Liver (tissue), 3 donors: ENCODE data around the gene ALDH1L1.

ENCODE experiments used
- EGR1 ChIP-seq, 2 donors: IDR thresholded peaks; 2 replicates each; pipeline ENCODE4 v1.6.1; 2016 to 2018; ENCODE audit warnings: antibody characterized with exemption in 2 of 2, low read depth in 2 of 2
- FOXA1 ChIP-seq: IDR thresholded peaks from 2 replicates; pipeline ENCODE4 v1.6.1; 2016; ENCODE audit warnings: antibody characterized with exemption
- GABPA ChIP-seq, 2 donors: IDR thresholded peaks in 1 of 2; conservative IDR thresholded peaks in 1 of 2; 2 replicates each; pipeline ENCODE4 v1.6.1; 2016; ENCODE audit warnings: antibody characterized with exemption in 2 of 2, mild to moderate bottlenecking in 1 of 2, moderate library complexity in 1 of 2
- HNF4G ChIP-seq: IDR thresholded peaks from 2 replicates; pipeline ENCODE4 v1.6.1; 2016; ENCODE audit warnings: antibody characterized with exemption
- JUND ChIP-seq, 2 donors: IDR thresholded peaks; 2 replicates each; pipeline ENCODE4 v1.6.1; 2016; ENCODE audit warnings: antibody characterized with exemption in 2 of 2
- MAX ChIP-seq: IDR thresholded peaks from 2 replicates; pipeline ENCODE4 v1.6.1; 2016; ENCODE audit warnings: antibody characterized with exemption
- RAD21 ChIP-seq, 2 donors: IDR thresholded peaks; 2 replicates each; pipeline ENCODE4 v1.6.1; 2016; ENCODE audit warnings: antibody characterized with exemption in 2 of 2, mild to moderate bottlenecking in 2 of 2
- SP1 ChIP-seq: IDR thresholded peaks from 2 replicates; pipeline ENCODE4 v1.6.1; 2018; ENCODE audit warnings: antibody characterized with exemption, mild to moderate bottlenecking
- TAF1 ChIP-seq: conservative IDR thresholded peaks from 2 replicates; pipeline ENCODE4 v1.6.1; 2016; ENCODE audit warnings: antibody characterized with exemption, mild to moderate bottlenecking
- YY1 ChIP-seq: IDR thresholded peaks from 2 replicates; pipeline ENCODE4 v1.6.1; 2016; ENCODE audit warnings: antibody characterized with exemption, mild to moderate bottlenecking
- TF ChIP-seq, protein P1 (sequence below): fragments of 150-350 bp; IDR thresholded peaks from 2 replicates; pipeline ENCODE4 v1.5.1; 2017; ENCODE audit warnings: improper control_type of control experiment, low read depth, low read length; ENCODE audit not compliant: missing input control
- TF ChIP-seq, protein P2 (sequence below): IDR thresholded peaks from 2 replicates; pipeline ENCODE4 v1.6.1; 2016; ENCODE audit warnings: antibody characterized with exemption, mild to moderate bottlenecking
- TF ChIP-seq, protein P3 (sequence below): IDR thresholded peaks from 2 replicates; pipeline ENCODE4 v1.6.1; 2016; ENCODE audit warnings: antibody characterized with exemption
- TF ChIP-seq, protein P4 (sequence below): IDR thresholded peaks from 2 replicates; pipeline ENCODE4 v1.6.1; 2016; ENCODE audit warnings: antibody characterized with exemption
- donor health status: healthy.
- donor health status: healthy.

GRCh38 chr3:126060613-126061145 is 119.7 kb downstream of the ALDH1L1 start:
- TF ChIP-seq, protein P1, sequence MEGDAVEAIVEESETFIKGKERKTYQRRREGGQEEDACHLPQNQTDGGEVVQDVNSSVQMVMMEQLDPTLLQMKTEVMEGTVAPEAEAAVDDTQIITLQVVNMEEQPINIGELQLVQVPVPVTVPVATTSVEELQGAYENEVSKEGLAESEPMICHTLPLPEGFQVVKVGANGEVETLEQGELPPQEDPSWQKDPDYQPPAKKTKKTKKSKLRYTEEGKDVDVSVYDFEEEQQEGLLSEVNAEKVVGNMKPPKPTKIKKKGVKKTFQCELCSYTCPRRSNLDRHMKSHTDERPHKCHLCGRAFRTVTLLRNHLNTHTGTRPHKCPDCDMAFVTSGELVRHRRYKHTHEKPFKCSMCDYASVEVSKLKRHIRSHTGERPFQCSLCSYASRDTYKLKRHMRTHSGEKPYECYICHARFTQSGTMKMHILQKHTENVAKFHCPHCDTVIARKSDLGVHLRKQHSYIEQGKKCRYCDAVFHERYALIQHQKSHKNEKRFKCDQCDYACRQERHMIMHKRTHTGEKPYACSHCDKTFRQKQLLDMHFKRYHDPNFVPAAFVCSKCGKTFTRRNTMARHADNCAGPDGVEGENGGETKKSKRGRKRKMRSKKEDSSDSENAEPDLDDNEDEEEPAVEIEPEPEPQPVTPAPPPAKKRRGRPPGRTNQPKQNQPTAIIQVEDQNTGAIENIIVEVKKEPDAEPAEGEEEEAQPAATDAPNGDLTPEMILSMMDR = no peak
- TF ChIP-seq HNF4G (no peak), RAD21 (IDR thresholded peaks at IDR 0.05) (no peak), FOXA1 (no peak), TAF1 (no peak), SP1 (no peak), YY1 (no peak), GABPA (IDR thresholded peaks at IDR 0.05 in 1 of 2, conservative IDR thresholded peaks at IDR 0.05 in 1 of 2) (no peak), MAX (no peak), EGR1 (IDR thresholded peaks at IDR 0.05; ENCODE audit: low read depth in 2 of 2) (no peak), JUND (IDR thresholded peaks at IDR 0.05) (no peak)
- TF ChIP-seq, protein P2, sequence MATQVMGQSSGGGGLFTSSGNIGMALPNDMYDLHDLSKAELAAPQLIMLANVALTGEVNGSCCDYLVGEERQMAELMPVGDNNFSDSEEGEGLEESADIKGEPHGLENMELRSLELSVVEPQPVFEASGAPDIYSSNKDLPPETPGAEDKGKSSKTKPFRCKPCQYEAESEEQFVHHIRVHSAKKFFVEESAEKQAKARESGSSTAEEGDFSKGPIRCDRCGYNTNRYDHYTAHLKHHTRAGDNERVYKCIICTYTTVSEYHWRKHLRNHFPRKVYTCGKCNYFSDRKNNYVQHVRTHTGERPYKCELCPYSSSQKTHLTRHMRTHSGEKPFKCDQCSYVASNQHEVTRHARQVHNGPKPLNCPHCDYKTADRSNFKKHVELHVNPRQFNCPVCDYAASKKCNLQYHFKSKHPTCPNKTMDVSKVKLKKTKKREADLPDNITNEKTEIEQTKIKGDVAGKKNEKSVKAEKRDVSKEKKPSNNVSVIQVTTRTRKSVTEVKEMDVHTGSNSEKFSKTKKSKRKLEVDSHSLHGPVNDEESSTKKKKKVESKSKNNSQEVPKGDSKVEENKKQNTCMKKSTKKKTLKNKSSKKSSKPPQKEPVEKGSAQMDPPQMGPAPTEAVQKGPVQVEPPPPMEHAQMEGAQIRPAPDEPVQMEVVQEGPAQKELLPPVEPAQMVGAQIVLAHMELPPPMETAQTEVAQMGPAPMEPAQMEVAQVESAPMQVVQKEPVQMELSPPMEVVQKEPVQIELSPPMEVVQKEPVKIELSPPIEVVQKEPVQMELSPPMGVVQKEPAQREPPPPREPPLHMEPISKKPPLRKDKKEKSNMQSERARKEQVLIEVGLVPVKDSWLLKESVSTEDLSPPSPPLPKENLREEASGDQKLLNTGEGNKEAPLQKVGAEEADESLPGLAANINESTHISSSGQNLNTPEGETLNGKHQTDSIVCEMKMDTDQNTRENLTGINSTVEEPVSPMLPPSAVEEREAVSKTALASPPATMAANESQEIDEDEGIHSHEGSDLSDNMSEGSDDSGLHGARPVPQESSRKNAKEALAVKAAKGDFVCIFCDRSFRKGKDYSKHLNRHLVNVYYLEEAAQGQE = no peak
- TF ChIP-seq, protein P3, sequence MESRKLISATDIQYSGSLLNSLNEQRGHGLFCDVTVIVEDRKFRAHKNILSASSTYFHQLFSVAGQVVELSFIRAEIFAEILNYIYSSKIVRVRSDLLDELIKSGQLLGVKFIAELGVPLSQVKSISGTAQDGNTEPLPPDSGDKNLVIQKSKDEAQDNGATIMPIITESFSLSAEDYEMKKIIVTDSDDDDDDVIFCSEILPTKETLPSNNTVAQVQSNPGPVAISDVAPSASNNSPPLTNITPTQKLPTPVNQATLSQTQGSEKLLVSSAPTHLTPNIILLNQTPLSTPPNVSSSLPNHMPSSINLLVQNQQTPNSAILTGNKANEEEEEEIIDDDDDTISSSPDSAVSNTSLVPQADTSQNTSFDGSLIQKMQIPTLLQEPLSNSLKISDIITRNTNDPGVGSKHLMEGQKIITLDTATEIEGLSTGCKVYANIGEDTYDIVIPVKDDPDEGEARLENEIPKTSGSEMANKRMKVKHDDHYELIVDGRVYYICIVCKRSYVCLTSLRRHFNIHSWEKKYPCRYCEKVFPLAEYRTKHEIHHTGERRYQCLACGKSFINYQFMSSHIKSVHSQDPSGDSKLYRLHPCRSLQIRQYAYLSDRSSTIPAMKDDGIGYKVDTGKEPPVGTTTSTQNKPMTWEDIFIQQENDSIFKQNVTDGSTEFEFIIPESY = no peak
- TF ChIP-seq, protein P4, sequence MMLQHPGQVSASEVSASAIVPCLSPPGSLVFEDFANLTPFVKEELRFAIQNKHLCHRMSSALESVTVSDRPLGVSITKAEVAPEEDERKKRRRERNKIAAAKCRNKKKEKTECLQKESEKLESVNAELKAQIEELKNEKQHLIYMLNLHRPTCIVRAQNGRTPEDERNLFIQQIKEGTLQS = no peak
